ENCODE data around the gene KCNJ4.
"Not testable (repeated sequence)": the region's sequence is repeated elsewhere in the genome, so short reads cannot be mapped to it uniquely, and the experiment has no call there.

The KCNJ4 gene

DNA sequence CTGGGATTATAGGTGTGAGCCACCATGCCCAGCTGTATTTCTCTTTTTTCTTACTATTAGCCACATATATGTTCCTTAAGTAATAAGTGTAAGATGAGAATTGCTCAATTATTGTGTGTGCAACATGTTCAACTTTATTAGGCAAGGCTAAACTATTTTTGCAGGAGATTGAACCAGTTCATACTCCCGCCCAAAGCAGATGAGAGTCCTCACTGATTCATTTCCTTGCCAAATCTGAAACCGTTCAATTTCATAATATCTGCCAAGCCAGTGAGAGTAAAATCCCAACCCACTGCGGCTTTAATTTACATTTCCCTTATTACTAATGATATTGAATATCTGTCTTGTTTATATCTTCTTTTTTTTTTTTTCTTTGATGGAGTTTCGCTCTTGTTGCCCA is 48.4 kb downstream of the KCNJ4 start:
- DNase-seq = no peak

- no peak for DNase-seq
Measured at GRCh38 chr22:38404419-38404818, 50.6 kb downstream of the KCNJ4 start.

DNA sequence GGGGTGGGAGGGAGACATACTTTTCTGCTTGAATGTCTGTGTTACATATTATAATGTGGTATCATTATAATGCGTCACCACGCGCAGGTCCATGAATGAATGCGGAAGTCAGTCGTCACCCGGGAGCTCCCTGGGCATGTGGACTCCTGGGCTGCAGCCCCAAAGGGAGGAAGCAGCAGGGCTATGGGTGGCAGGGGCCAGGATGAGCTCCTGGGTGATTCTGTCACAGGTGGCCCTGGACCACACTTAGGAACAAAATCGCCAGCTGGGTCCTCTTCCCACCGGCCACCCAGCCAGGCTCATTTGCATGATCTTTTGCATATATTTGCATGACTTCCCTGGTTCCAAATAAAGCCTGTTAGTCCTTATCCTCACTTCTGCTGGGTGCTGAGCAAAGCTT is 51.2 kb downstream of the KCNJ4 start:
- no peak for DNase-seq

GRCh38 chr22:38402204-38402603 is 52.8 kb downstream of the KCNJ4 start:
- no peak for DNase-seq

- DNase-seq = no peak
Measured at GRCh38 chr22:38401336-38402084, 53.5 kb downstream of the KCNJ4 start.

GRCh38 chr22:38400256-38400655 is 54.7 kb downstream of the KCNJ4 start:
- DNase-seq = not testable (repeated sequence)

- peak; percentile 90 for DNase-seq
Measured at GRCh38 chr22:38398609-38399461, 56.2 kb downstream of the KCNJ4 start.

DNA sequence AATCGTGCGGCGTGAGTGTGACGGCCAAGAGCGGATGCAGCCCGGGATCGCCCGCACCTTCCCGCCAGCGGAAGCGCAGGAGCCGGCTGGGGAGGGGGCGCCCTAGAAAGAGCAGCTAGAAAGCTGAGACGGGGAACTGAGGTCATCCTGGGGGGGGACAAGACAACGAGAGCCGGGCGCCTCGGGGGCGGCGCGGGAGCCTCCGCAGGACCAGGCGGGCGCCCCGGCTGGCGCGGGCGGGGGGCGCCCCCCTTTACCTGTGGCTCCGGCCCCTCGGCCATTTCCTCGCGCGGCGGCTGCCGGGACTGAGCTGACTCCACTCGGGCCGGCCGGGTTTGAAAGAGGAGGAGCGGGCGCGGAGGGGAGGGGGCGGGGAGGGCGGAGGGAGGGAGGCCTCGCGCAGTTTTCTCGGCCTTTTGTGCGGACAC is 56.8 kb downstream of the KCNJ4 start:
- DNase-seq = peak; percentile 65

DNA sequence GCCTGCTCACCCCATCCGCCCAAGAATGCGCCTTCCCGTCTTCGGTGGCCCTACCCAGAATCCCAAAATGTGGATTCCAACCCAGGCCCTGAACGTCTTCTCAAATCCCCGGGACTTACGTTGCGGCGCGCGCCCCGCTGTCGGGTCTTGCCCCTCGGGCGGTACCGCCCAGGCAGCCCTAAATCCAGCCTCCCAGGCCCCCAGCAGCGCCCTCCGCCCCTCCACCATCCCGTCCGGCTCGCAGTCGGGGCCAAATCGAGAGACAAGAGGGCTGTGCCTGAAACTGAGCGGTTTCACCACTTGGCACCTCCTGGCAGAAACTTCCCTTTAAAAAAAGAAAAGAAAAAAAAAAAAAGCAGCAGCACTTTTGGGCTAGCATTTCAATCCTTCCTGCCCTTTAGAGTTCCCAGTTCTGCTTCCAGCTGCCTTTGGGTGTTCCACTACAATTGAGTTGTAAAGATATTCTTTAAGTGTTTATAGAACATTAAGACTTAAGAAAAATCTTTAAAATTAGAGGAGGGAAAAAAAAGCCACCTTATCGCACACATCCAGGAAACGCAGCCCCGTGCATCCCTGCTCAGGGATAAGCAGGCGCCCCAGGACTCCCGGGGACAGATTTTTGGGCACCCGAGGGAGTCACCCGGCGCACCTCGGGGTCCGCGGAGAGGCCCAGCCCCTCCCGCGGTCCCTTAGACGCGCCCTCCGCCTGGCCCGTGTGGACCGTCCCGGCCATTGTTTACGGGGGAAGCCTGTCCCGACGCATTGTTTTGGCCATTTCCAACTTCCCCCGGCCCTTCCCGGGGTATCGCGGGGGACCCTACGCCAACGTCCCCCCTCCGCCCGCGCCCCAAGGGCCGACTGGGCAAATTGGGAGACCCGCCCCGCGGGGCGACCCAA is 57.6 kb downstream of the KCNJ4 start:
- peak; percentile 31 for DNase-seq

DNA sequence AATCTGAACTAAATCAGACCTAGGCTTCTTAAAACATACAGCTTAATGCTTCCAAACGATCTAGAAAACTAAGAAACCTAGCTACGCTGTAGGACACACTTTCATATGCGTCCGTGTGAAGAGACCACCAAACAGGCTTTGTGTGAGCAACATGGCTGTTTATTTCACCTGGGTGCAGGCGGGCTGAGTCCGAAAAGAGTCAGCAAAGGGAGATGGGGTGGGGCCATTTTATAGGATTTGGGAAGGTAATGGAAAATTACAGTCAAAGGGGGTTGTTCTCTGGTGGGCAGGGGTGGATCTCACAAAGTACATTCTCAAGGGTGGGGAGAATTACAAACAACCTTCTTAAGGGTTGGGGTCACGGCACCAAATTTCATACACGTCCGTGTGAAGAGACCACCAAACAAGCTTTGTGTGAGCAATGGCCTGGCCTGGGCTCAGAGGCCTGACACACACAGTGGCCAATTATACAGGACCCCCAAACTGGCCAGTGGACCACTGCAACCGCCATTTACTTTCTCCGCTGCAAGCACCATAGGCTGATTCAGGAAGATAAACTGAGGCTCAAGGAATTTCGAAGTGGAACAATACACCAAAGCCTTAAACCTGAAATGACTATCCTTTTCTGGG is 58.4 kb downstream of the KCNJ4 start:
- DNase-seq = not testable (repeated sequence)

GRCh38 chr22:38395944-38396343 is 59.1 kb downstream of the KCNJ4 start:
- DNase-seq = not testable (repeated sequence)

DNA sequence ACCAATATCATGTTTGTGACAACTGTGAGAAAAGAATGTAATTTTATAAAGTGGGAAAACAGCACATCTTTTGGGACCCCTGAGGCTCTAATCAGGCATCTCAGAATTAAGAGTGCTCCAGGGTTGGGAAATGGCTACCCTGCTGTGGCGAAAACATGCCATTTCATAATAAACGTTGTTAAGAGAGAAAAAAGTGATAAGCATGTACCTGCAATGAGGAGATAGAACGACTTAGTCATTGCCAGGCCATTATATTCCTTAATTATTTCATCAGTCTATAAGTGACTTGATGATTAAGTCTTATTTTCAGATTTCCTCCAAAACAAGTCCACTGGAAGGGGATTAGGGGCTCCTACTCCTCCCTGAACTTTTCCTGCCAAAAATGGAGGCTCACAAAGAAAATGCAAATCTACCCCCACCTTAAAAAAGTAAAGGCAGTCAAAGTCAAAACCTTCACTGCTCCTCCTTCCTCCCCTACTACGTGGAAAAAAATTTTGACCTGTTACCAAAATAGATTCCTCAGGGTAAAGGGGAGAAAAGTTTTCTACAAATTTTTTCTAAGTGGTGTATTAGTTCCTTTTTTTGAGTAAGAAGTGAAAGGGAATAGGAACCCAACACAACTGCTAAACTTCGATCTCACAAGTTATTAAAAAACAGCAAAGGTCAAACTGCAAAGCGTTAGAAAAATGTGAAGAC is 59.9 kb downstream of the KCNJ4 start:
- DNase-seq = not testable (repeated sequence)

DNA sequence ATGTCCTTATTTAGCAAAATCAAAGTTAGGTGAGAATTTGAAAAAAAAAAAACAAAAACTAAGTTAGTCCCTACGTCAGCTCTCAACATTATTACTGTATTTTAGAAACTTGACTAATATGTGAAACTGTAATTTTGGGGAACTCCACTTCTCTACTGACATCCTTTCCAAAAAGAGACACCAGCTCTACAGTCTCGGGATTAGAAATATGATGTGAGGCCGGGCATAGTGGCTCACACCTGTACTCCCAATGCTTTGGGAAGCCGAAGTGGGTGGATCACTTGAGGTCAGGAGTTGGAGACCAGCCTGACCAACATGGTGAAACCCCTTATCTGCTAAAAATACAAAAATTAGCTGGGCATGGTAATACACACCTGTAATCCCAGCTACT is 65.6 kb downstream of the KCNJ4 start:
- not testable (repeated sequence) for DNase-seq

DNA sequence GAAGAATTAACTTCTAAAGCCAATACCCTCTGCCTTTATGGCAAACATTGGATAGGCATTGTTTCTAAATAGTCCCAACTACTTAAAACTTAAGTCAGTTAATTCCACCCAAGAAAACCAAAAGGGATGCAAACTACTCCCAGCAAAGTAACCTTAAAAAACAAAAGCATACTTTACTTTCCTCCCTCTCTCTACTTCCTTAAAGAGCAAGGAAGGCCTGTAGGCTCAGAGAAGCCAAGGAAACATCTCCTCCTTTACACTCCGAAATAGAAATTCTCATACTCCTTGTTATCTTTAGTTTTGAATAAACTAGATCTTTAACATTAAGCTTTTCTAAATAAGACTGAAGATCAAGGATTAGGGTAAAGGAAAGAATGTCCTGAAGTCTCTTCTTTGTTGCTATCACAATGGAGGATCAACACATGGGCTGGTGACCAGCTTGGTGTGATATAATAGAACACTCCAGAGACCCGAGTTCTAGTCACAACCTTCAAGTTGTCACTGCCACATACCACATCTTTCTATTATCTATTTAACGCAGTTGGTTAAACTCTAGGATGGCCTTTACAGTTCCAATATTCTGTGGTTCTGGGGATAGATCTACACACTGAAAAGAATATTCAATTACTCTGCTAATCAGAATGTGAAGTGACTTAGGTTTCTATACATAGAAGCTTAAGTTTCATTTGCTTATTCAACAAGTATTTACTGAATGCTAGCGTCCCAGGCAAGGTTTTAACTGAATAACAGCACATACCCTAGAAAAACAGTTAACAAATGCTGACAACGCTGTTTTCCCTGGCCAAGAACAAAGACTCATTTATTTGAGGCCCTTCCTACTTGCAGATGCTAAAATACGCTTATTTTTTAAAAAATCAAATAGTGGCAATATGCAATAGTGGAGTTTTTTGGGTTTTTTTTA is 66.2 kb downstream of the KCNJ4 start:
- DNase-seq = not testable (repeated sequence)

DNA sequence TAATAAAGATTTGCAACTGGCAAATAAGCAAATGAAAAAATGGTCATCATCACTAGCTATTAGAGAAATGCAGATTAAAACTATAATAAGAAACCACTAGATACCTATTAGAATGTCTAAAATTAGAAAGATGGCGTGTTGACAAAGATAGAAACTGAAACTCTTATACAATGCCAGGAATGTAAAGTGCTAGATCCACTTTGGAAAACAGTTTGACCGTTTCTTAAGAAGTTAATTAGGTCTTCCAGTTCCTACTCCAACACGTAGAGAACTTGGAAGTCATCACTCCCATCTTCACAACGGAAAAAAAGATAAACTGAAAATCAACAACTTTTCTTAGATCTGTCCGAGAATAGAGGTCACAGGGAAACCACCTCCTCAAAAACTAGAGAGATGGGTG is 68.1 kb downstream of the KCNJ4 start:
- not testable (repeated sequence) for DNase-seq

GRCh38 chr22:38383417-38383816 is 71.6 kb downstream of the KCNJ4 start:
- no peak for DNase-seq

- DNase-seq = not testable (repeated sequence)
Measured at GRCh38 chr22:38381371-38381770, 73.6 kb downstream of the KCNJ4 start.

Measured in CD4-positive, alpha-beta T cell treated with Interleukin-17A for 4 hours (primary cell).